Measurements from ENCODE around the gene ADA.
"Not testable (repeated sequence)": the region's sequence is repeated elsewhere in the genome, so short reads cannot be mapped to it uniquely, and the experiment has no call there.

GRCh38 chr20:44697041-44697440, 45.5 kb upstream of the ADA start:
- not testable (repeated sequence) for TF ChIP-seq POLR2A (IDR thresholded peaks at IDR 0.05)
- TF ChIP-seq, protein P1, sequence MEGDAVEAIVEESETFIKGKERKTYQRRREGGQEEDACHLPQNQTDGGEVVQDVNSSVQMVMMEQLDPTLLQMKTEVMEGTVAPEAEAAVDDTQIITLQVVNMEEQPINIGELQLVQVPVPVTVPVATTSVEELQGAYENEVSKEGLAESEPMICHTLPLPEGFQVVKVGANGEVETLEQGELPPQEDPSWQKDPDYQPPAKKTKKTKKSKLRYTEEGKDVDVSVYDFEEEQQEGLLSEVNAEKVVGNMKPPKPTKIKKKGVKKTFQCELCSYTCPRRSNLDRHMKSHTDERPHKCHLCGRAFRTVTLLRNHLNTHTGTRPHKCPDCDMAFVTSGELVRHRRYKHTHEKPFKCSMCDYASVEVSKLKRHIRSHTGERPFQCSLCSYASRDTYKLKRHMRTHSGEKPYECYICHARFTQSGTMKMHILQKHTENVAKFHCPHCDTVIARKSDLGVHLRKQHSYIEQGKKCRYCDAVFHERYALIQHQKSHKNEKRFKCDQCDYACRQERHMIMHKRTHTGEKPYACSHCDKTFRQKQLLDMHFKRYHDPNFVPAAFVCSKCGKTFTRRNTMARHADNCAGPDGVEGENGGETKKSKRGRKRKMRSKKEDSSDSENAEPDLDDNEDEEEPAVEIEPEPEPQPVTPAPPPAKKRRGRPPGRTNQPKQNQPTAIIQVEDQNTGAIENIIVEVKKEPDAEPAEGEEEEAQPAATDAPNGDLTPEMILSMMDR (IDR thresholded peaks at IDR 0.05 in 4 of 5, conservative IDR thresholded peaks at IDR 0.05 in 1 of 5), result not testable (repeated sequence)
